Breast epithelium (tissue), 4 donors: ENCODE measurements around the gene CSNK1E. TPM values are rescaled to one million over a fixed set of nuclear protein-coding genes. Genes with fewer than 3 reads are reported as not detected.
A peak's percentile ranks its signal among the peaks of the same experiment; 100 is the strongest.
"Not testable (repeated sequence)": the region's sequence is repeated elsewhere in the genome, so short reads cannot be mapped to it uniquely, and the experiment has no call there.

Experiments used
- DNase-seq, 2 donors: peaks; one replicate each; pipeline ENCODE4 v3.0.0-alpha.2; 2019; ENCODE audit warnings: low spot score in 2 of 2
- H3K27ac ChIP-seq, 2 donors: fragments of 200-600 bp; sonication (generic) in 1 of 2; one replicate each; pipeline ENCODE4 v1.5.1; 2016 to 2019; ENCODE audit warnings: mild to moderate bottlenecking in 1 of 2
- H3K27me3 ChIP-seq, 2 donors: fragments of 200-600 bp; sonication (generic) in 1 of 2; one replicate each; pipeline versions ENCODE4 v1.5.1 to v1.6.0; 2017 to 2019; ENCODE audit warnings: control low read depth in 1 of 2, mild to moderate bottlenecking in 1 of 2
- H3K36me3 ChIP-seq: fragments of 200-600 bp; one replicate; pipeline ENCODE4 v1.5.1; 2019
- H3K4me1 ChIP-seq, 2 donors: fragments of 200-600 bp; sonication (generic); one replicate each; pipeline ENCODE4 v1.5.1; 2016 to 2019; ENCODE audit warnings: control low read depth in 1 of 2
- H3K4me3 ChIP-seq, 3 donors: fragments of 200-600 bp; sonication (generic); 1 replicate in 2 of 3; 2 replicates in 1 of 3; pipeline ENCODE4 v1.5.1; 2016 to 2019; ENCODE audit warnings: mild to moderate bottlenecking in 3 of 3, moderate library complexity in 2 of 3
- H3K9me3 ChIP-seq, 2 donors: fragments of 200-600 bp; sonication (generic) in 1 of 2; one replicate each; pipeline ENCODE4 v1.5.1; 2016 to 2019; ENCODE audit warnings: control low read depth in 1 of 2
- POLR2A ChIP-seq: fragments of 450-650 bp; IDR thresholded peaks from one replicate; pipeline ENCODE4 v1.6.1; 2016; ENCODE audit warnings: antibody characterized with exemption, mild to moderate bottlenecking, moderate library complexity
- POLR2AphosphoS5 ChIP-seq, 3 donors: sonication (generic); formaldehyde crosslinking; IDR thresholded peaks; one replicate each; pipeline ENCODE4 v1.6.1; 2017; ENCODE audit warnings: antibody characterized with exemption in 3 of 3
- intact Hi-C: fragments of 100-400 bp; cut with DNase I; formaldehyde crosslinking; loops from one replicate; pipeline ENCODE4 v1.15.1; 2023; ENCODE audit warnings: low total_unique reads
- total RNA-seq, 3 donors: library from RNA; depleted of rRNA; stranded (reverse); fragments of >200 nt; gene quantifications; one replicate each; pipeline ENCODE4 v1.1.0, GENCODE V29; 2016
- TF ChIP-seq, protein P1 (sequence below), 3 donors: fragments of 450-650 bp; IDR thresholded peaks; one replicate each; pipeline ENCODE4 v1.5.1; 2016 to 2017; ENCODE audit warnings: antibody characterized with exemption in 3 of 3, mild to moderate bottlenecking in 3 of 3, moderate library complexity in 3 of 3

CSNK1E gene
- total RNA-seq, result 100 to 1,000 TPM in 2 of 3 donors, 10 to 100 TPM in 1; 83.0 to 147 (median 117) TPM

DNA sequence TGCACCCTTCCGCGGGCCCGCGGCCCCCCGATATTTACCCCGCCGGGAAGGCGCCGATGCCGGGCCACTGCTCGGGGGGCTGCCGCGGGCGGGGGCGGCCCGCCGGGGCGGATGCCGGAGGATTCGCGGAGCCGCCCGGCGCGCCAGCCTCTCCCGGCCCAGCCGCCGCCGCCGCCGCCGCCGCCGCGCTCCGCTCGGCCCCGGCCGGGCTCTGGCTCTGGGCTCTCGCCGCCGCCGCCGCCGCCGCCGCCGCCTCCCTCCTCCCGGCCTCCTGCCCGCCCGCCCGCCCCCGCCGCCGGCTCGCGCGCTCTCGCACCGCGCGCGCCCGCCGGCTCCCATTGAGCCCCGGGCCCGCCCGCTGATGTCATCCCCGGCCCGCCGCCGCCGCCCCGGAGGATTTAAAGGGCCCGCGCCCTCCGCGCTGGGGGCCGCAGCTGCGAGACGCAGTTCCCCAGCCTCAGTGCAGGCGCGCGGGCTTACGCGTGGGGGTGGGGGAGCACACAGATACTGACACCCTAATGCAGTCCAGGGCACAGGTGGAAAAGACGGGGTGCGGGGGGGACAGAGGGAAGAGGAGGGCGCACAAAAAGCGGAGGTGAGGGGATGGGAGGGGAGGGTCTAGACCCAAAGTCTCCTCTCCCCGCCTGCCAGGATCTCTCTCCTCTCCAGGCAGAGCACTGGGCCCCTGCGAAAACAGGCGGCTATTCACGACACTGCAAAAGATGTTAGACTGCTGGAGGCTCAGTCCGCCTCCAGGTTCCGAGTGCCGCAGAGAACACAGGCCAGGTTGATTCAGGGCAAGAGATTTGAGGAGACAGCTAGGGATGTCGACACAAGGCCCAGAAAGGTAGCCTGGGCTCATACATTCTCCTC, at the start of gene CSNK1E:
Gene CSNK1E (minus strand): TSS at position 312 of the 873 bp plus-strand sequence. CDS start 3,276 bp downstream, outside the sequence.
- intact Hi-C loops, result loop anchor here (10.0 kb wide), 1 partner anchor 113 kb away; the partner anchor contains the start of gene MAFF
- H3K9me3 ChIP-seq, result no peaks in the 10 kb centered on the region
- TF ChIP-seq, protein P1, sequence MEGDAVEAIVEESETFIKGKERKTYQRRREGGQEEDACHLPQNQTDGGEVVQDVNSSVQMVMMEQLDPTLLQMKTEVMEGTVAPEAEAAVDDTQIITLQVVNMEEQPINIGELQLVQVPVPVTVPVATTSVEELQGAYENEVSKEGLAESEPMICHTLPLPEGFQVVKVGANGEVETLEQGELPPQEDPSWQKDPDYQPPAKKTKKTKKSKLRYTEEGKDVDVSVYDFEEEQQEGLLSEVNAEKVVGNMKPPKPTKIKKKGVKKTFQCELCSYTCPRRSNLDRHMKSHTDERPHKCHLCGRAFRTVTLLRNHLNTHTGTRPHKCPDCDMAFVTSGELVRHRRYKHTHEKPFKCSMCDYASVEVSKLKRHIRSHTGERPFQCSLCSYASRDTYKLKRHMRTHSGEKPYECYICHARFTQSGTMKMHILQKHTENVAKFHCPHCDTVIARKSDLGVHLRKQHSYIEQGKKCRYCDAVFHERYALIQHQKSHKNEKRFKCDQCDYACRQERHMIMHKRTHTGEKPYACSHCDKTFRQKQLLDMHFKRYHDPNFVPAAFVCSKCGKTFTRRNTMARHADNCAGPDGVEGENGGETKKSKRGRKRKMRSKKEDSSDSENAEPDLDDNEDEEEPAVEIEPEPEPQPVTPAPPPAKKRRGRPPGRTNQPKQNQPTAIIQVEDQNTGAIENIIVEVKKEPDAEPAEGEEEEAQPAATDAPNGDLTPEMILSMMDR (IDR thresholded peaks at IDR 0.05), result no peak
- TF ChIP-seq POLR2AphosphoS5 (IDR thresholded peaks at IDR 0.05), result peak in 1 of 3 donors; percentile 16
- no peaks in the 10 kb centered on the region for H3K27me3 ChIP-seq
- no peaks in the 10 kb centered on the region for H3K36me3 ChIP-seq
- DNase-seq, result peak; percentile 67 to 76
- peak within 1 kb of the TSS; percentile 81 to 94 (median 84) for H3K4me3 ChIP-seq
- H3K4me1 ChIP-seq, result peaks cover 0 to 25% of the 10 kb centered on the region in 2 donors
- H3K27ac ChIP-seq, result peak within 1 kb of the TSS; percentile 97 to 98

DNA sequence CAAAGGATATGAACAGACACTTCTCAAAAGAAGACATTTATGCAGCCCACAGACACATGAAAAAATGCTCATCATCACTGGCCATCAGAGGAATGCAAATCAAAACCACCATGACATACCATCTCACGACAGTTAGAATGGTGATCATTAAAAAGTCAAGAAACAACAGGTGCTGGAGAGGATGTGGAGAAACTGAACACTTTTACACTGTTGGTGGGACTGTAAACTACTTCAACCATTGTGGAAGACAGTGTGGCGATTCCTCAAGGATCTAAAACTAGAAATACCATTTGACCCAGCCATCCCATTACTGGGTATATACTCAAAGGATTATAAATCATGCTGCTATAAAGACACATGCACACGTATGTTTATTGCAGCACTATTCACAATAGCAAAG, 48.6 kb upstream of the CSNK1E start:
- H3K4me1 ChIP-seq, H3K36me3 ChIP-seq, H3K27me3 ChIP-seq, H3K27ac ChIP-seq, intact Hi-C loops, H3K4me3 ChIP-seq, DNase-seq, H3K9me3 ChIP-seq: not testable (repeated sequence)

DNA sequence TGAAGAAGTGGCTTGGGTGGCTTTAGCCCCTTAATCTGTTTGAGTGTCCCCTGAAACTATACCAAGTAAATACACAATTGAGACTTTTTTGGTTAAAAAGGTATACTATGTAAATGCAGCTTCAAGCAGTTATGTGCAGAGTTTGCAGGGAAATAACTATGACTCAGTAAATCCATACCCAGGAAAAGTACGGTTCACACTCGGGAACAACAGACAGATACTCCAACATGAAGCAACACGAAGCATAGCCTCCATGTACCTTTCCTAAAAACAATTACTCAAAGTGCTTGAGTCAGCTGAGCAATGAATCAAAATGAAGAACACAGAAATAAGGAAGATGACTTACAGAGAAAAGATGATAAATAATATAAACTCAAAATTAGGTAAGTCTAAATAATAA, 47.9 kb upstream of the CSNK1E start:
- H3K4me3 ChIP-seq, H3K36me3 ChIP-seq, H3K27me3 ChIP-seq, H3K27ac ChIP-seq, intact Hi-C loops, H3K9me3 ChIP-seq, DNase-seq, H3K4me1 ChIP-seq: not testable (repeated sequence)

DNA sequence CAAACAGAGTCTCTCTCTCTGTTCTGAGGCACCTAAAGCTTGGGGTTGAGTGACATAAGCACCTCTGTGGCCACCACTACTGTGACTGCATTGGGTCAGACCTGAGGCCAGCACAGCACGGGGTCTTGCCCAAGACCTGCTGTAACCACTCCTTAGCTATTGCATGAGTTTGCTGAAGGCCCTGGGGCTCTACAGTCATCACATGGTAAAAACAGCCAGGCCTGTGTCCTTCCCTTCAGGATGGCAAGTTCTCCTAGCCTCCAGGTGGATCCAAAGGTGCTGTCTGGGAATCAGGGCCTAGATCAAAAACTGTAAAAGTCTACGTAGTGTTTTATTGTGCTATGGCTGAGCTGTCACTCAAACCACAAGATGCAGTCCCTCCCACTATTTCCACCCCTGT, 43.3 kb upstream of the CSNK1E start:
- H3K27me3 ChIP-seq, H3K4me3 ChIP-seq, DNase-seq, H3K9me3 ChIP-seq, H3K36me3 ChIP-seq, H3K4me1 ChIP-seq, intact Hi-C loops, H3K27ac ChIP-seq: not testable (repeated sequence)

DNA sequence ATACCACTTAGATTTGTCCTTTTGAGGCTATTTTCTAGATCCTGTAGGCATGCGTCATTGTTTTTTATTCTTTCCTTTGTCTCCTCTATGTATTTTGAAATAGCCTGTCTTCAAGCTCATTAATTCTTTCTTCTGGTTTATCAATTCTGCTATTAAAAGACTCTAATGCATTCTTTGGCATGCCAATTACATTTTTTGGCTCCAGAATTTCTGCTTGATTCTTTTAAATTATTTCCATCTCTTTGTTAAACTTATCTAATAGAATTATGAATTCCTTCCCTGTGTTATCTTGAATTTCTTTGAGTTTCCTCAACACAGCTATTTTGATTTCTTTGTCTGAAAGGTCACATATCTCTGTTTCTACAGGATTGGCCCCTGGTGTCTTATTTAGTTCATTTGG, 42.6 kb upstream of the CSNK1E start:
- H3K9me3 ChIP-seq, result not testable (repeated sequence)
- intact Hi-C loops, result loop anchor here (10.0 kb wide), 2 partner anchors 245 to 305 kb away; partner anchors contain the start of genes BAIAP2L2 and PICK1

DNA sequence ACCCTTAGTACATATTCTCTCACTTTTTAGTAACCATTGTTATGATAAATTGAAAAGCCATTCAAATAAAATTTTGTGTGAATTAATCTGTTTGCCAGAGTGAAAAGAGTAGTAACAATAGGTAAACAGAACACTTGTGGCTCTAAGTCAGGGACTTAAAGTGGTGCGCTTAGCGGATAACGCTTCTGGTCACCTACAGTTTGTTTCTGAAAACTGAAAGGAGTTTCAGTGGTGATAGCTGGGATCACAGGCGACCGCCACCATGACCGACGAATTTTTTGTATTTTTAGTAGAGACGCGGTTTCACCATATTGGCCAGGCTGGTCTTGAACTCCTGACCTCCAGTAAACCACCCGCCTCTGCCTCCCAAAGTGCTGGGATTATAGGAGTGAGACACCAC, 40.7 kb upstream of the CSNK1E start:
- H3K27ac ChIP-seq, H3K9me3 ChIP-seq, H3K4me1 ChIP-seq, H3K4me3 ChIP-seq, H3K27me3 ChIP-seq, DNase-seq, H3K36me3 ChIP-seq: not testable (repeated sequence)
- intact Hi-C loops, result loop anchor here (10.0 kb wide), 2 partner anchors 243 to 303 kb away; partner anchors contain the start of genes BAIAP2L2 and PICK1

More for the DNA sequence above, 42.6 kb upstream of the CSNK1E start:
- DNase-seq, H3K4me3 ChIP-seq, H3K4me1 ChIP-seq, H3K27me3 ChIP-seq, H3K27ac ChIP-seq, H3K36me3 ChIP-seq: not testable (repeated sequence)

DNA sequence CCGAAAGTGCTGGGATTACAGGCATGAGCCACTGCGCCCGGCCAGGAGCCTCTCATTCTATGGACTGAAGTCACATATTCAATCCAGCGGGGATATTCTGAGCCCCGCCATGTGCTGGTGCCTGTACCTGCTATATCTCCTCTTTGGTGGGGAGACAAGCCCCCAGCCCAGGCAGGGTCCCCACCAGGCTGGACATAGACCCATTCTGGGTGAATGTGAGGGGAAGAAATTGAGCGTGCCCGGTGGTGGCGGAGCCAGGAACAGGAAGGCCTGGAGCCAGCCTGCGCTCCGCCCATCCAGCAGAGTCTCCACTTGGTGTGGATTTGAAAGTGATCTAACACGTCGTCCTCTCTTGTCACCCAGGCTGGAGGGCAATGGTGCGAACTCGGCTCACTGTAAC, 38.0 kb upstream of the CSNK1E start:
- H3K4me1 ChIP-seq, result no peaks in the 10 kb centered on the region
- TF ChIP-seq, protein P1 (IDR thresholded peaks at IDR 0.05), result no peak
- TF ChIP-seq POLR2A, result no peak
- no peak for TF ChIP-seq POLR2AphosphoS5 (IDR thresholded peaks at IDR 0.05)
- intact Hi-C loops, result loop anchor here (10.0 kb wide), 2 partner anchors 240 to 300 kb away; partner anchors contain the start of genes BAIAP2L2 and PICK1

More for the DNA sequence above, 38.0 kb upstream of the CSNK1E start:
- no peak for DNase-seq
- Histone ChIP-seq H3K9me3 (no peaks in the 10 kb centered on the region), H3K4me3 (no peak overlapping the region), H3K36me3 (no peaks in the 10 kb centered on the region), H3K27me3 (no peaks in the 10 kb centered on the region), H3K27ac (no peak overlapping the region)
